Measurements from ENCODE around the gene PALM3. TPM values are rescaled to one million over a fixed set of nuclear protein-coding genes. Genes with fewer than 3 reads are reported as not detected.

The PALM3 gene
- total RNA-seq, 1 experiment from 2014 or later = 3.3 TPM

GRCh38 chr19:14111486-14111885 lies 49.6 kb upstream of the PALM3 start:
- Histone ChIP-seq H3K79me2 (ENCODE audit: insufficient read depth, low read length) (peaks cover 21% of the 10 kb centered on the region), H3K9ac (ENCODE audit: low read length) (no peak overlapping the region), H3K27me3 (ENCODE audit: insufficient read depth, low read length) (no peaks in the 10 kb centered on the region), H3K9me3 (ENCODE audit: control insufficient read depth in 1 of 2, insufficient read depth in 1 of 2, low read depth in 1 of 2, low read length in 2 of 2) (no peaks in the 10 kb centered on the region), H3K9me2 (ENCODE audit: insufficient read depth) (no peaks in the 10 kb centered on the region), H3K36me3 (ENCODE audit: control insufficient read depth in 1 of 2, insufficient read depth in 2 of 2, low read length in 2 of 2) (no peaks in the 10 kb centered on the region; a peak in 1 of 4 replicates), H3K4me1 (ENCODE audit: control insufficient read depth in 1 of 2, insufficient read depth in 2 of 2, low read length in 2 of 2) (peaks cover 22 to 33% of the 10 kb centered on the region in 2 experiments), H3K4me2 (ENCODE audit: low read length) (no peak overlapping the region), H3K4me3 (replicated peaks in 1 of 2; ENCODE audit: low read depth in 1 of 2, low read length in 2 of 2) (no peak overlapping the region), H4K20me1 (ENCODE audit: insufficient read depth) (no peaks in the 10 kb centered on the region), H3K27ac (ENCODE audit: low read depth, low read length) (no peak overlapping the region), H2AFZ (ENCODE audit: low read depth, low read length, poor library complexity, severe bottlenecking) (no peak overlapping the region)
- BruUV-seq (replicated peaks) = no TSS peak
- ChIA-PET POLR2A (no interaction called here), RAD21 (ENCODE audit: low non-redundant PET in 1 of 2, low total read pairs in 2 of 2, uncharacterized antibody in 2 of 2, unreplicated experiment in 2 of 2) (no interaction called here), CTCF (no interaction called here)
- DNase-seq (ENCODE audit: low read depth, low spot score) (no peak), ATAC-seq (no peak)
- intact Hi-C loops (cut with micrococcal nuclease) = loop anchor here (5.0 kb wide), 1 partner anchor 39 kb away; the partner anchor contains the start of gene MISP3
- TF ChIP-seq EZH2phosphoT487 (IDR thresholded peaks at IDR 0.05; ENCODE audit: borderline replicate concordance) (no peak), RAD21 (IDR thresholded peaks at IDR 0.05; ENCODE audit: low read depth) (no peak), FOSL1 (IDR thresholded peaks at IDR 0.05; ENCODE audit: low read depth) (no peak), POLR2AphosphoS5 (IDR thresholded peaks at IDR 0.05; ENCODE audit: low read depth, low read length) (no peak), ZFX (IDR thresholded peaks at IDR 0.05) (no peak), CBX3 (IDR thresholded peaks at IDR 0.05; ENCODE audit: low read depth) (no peak), YY1 (IDR thresholded peaks at IDR 0.05; ENCODE audit: extremely low read depth, insufficient replicate concordance, low read depth, low read length) (no peak), MAX (IDR thresholded peaks at IDR 0.05) (no peak)
- TF ChIP-seq, protein P1, sequence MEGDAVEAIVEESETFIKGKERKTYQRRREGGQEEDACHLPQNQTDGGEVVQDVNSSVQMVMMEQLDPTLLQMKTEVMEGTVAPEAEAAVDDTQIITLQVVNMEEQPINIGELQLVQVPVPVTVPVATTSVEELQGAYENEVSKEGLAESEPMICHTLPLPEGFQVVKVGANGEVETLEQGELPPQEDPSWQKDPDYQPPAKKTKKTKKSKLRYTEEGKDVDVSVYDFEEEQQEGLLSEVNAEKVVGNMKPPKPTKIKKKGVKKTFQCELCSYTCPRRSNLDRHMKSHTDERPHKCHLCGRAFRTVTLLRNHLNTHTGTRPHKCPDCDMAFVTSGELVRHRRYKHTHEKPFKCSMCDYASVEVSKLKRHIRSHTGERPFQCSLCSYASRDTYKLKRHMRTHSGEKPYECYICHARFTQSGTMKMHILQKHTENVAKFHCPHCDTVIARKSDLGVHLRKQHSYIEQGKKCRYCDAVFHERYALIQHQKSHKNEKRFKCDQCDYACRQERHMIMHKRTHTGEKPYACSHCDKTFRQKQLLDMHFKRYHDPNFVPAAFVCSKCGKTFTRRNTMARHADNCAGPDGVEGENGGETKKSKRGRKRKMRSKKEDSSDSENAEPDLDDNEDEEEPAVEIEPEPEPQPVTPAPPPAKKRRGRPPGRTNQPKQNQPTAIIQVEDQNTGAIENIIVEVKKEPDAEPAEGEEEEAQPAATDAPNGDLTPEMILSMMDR (IDR thresholded peaks at IDR 0.05 in 2 of 3, conservative IDR thresholded peaks at IDR 0.05 in 1 of 3; ENCODE audit: borderline replicate concordance in 1 of 3, insufficient read depth in 1 of 3, low read depth in 2 of 3, low read length in 2 of 3) = no peak

All from HCT116 (cell line).